Liver (tissue), 9 donors: ENCODE measurements around the gene XXYLT1. TPM values are rescaled to one million over a fixed set of nuclear protein-coding genes. Genes with fewer than 3 reads are reported as not detected.

Experiments used
- DNase-seq: peaks from one replicate; pipeline ENCODE4 v3.0.0-alpha.2; 2017; ENCODE audit warnings: low spot score
- H3K27ac ChIP-seq, 2 donors: one replicate each; pipeline ENCODE4 v1.7.0; 2013; ENCODE audit warnings: inconsistent platforms in 2 of 2, low read length in 2 of 2, control low read depth in 1 of 2, low read depth in 1 of 2, mild to moderate bottlenecking in 1 of 2
- H3K27me3 ChIP-seq, 4 donors: one replicate each; pipeline versions ENCODE4 v1.6.1 to v1.7.0; 2013; ENCODE audit warnings: low read length in 3 of 4, inconsistent platforms in 1 of 4, mild to moderate bottlenecking in 1 of 4, moderate library complexity in 1 of 4; ENCODE audit not compliant: control insufficient read depth in 4 of 4, insufficient read depth in 4 of 4
- H3K36me3 ChIP-seq, 4 donors: one replicate each; pipeline versions ENCODE4 v1.6.1 to v1.7.0; 2013; ENCODE audit warnings: low read length in 3 of 4, mild to moderate bottlenecking in 3 of 4, low read depth in 1 of 4, moderate library complexity in 1 of 4; ENCODE audit not compliant: control insufficient read depth in 4 of 4, insufficient read depth in 3 of 4
- H3K4me1 ChIP-seq, 4 donors: one replicate each; pipeline versions ENCODE4 v1.6.1 to v1.7.0; 2013; ENCODE audit warnings: low read length in 3 of 4, mild to moderate bottlenecking in 3 of 4, moderate library complexity in 1 of 4; ENCODE audit not compliant: control insufficient read depth in 4 of 4, insufficient read depth in 4 of 4
- H3K4me3 ChIP-seq, 3 donors: one replicate each; pipeline versions ENCODE4 v1.6.1 to v1.7.0; 2013; ENCODE audit warnings: low read length in 3 of 3, control low read depth in 1 of 3, low read depth in 1 of 3, mild to moderate bottlenecking in 1 of 3
- H3K9ac ChIP-seq, 2 donors: one replicate each; pipeline ENCODE4 v1.7.0; 2013; ENCODE audit warnings: low read length in 2 of 2, mild to moderate bottlenecking in 2 of 2, moderate library complexity in 2 of 2, control low read depth in 1 of 2, low read depth in 1 of 2
- H3K9me3 ChIP-seq, 4 donors: one replicate each; pipeline versions ENCODE4 v1.6.1 to v1.7.0; 2013; ENCODE audit warnings: low read length in 3 of 4; ENCODE audit not compliant: control insufficient read depth in 4 of 4
- EGR1 ChIP-seq, 2 donors: IDR thresholded peaks; 2 replicates each; pipeline ENCODE4 v1.6.1; 2016 to 2018; ENCODE audit warnings: antibody characterized with exemption in 2 of 2, low read depth in 2 of 2
- FOXA1 ChIP-seq: IDR thresholded peaks from 2 replicates; pipeline ENCODE4 v1.6.1; 2016; ENCODE audit warnings: antibody characterized with exemption
- FOXA2 ChIP-seq: IDR thresholded peaks from 2 replicates; pipeline ENCODE4 v1.6.1; 2016; ENCODE audit warnings: antibody characterized with exemption
- GABPA ChIP-seq, 2 donors: IDR thresholded peaks in 1 of 2; conservative IDR thresholded peaks in 1 of 2; 2 replicates each; pipeline ENCODE4 v1.6.1; 2016; ENCODE audit warnings: antibody characterized with exemption in 2 of 2, mild to moderate bottlenecking in 1 of 2, moderate library complexity in 1 of 2
- HNF4A ChIP-seq, 2 donors: conservative IDR thresholded peaks; 2 replicates each; pipeline ENCODE4 v1.6.1; 2016; ENCODE audit warnings: antibody characterized with exemption in 2 of 2, mild to moderate bottlenecking in 2 of 2
- HNF4G ChIP-seq: IDR thresholded peaks from 2 replicates; pipeline ENCODE4 v1.6.1; 2016; ENCODE audit warnings: antibody characterized with exemption
- JUND ChIP-seq, 2 donors: IDR thresholded peaks; 2 replicates each; pipeline ENCODE4 v1.6.1; 2016; ENCODE audit warnings: antibody characterized with exemption in 2 of 2
- NR2F2 ChIP-seq: IDR thresholded peaks from 2 replicates; pipeline ENCODE4 v1.6.1; 2016; ENCODE audit warnings: antibody characterized with exemption
- RAD21 ChIP-seq, 2 donors: IDR thresholded peaks; 2 replicates each; pipeline ENCODE4 v1.6.1; 2016; ENCODE audit warnings: antibody characterized with exemption in 2 of 2, mild to moderate bottlenecking in 2 of 2
- RXRA ChIP-seq, 2 donors: IDR thresholded peaks; 2 replicates each; pipeline ENCODE4 v1.6.1; 2017 to 2018; ENCODE audit warnings: antibody characterized with exemption in 2 of 2, mild to moderate bottlenecking in 1 of 2
- SP1 ChIP-seq: IDR thresholded peaks from 2 replicates; pipeline ENCODE4 v1.6.1; 2018; ENCODE audit warnings: antibody characterized with exemption, mild to moderate bottlenecking
- TAF1 ChIP-seq: conservative IDR thresholded peaks from 2 replicates; pipeline ENCODE4 v1.6.1; 2016; ENCODE audit warnings: antibody characterized with exemption, mild to moderate bottlenecking
- YY1 ChIP-seq: IDR thresholded peaks from 2 replicates; pipeline ENCODE4 v1.6.1; 2016; ENCODE audit warnings: antibody characterized with exemption, mild to moderate bottlenecking
- whole genome bisulfite sequencing: extraction: QIAGEN DNeasy Blood & Tissue Kit; methylation state at CpG from one replicate; pipeline ENCODE4 v1.1.7; 2013; 5-methylcytosine and 5-hydroxymethylcytosine counted together
- polyA plus RNA-seq, 2 donors: library from polyadenylated mRNA; stranded (reverse) in 1 of 2; unstranded in 1 of 2; fragments of 200-250 nt in 1 of 2; fragments of >200 nt in 1 of 2; fragmentation: Nextera tagmentation in 1 of 2; extraction: Ambion mirVana in 1 of 2; gene quantifications; one replicate each; pipeline versions ENCODE4 v1.2.1 to v1.2.3, GENCODE V29; 2013 to 2015
- total RNA-seq, 2 donors: library from RNA; depleted of rRNA; stranded (reverse); fragments of >200 nt; gene quantifications; one replicate each; pipeline ENCODE4 v1.2.3, GENCODE V29; 2014
- TF ChIP-seq, protein P1 (sequence below): IDR thresholded peaks from 2 replicates; pipeline ENCODE4 v1.6.1; 2016; ENCODE audit warnings: antibody characterized with exemption
- TF ChIP-seq, protein P2 (sequence below): IDR thresholded peaks from 2 replicates; pipeline ENCODE4 v1.6.1; 2016; ENCODE audit warnings: antibody characterized with exemption
- TF ChIP-seq, protein P3 (sequence below): fragments of 150-350 bp; IDR thresholded peaks from 2 replicates; pipeline ENCODE4 v1.5.1; 2017; ENCODE audit warnings: improper control_type of control experiment, low read depth, low read length; ENCODE audit not compliant: missing input control
- TF ChIP-seq, protein P4 (sequence below): IDR thresholded peaks from 2 replicates; pipeline ENCODE4 v1.6.1; 2016; ENCODE audit warnings: antibody characterized with exemption
- donor health status: healthy.
- donor health status: healthy.
- donor health status: healthy.
- donor health status: healthy.
- donor health status: healthy.

The XXYLT1 gene
- total and polyA plus RNA-seq, 4 donors: 0.93 to 7.6 (median 2.8) TPM

DNA sequence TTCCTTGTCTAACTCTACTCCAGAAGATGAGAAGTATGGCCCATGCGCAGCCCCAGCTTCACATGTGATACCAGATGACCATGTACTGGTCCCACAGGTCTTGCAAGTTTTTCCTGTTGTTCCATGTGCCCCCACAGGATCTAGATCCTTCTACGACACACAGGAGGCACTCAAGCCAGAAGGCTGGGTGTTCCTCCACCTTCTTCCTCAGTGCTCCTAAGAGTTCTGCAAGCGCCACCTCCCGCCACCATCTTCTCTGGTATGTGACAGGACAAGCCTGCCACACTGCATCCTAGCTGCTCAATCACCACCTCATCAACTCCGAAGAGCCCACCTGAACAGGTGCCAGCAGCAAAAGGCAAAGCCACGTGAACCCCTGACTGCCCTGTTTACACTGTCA lies 43.1 kb downstream of the XXYLT1 start:
- no peaks in the 10 kb centered on the region for H3K27me3 ChIP-seq
- no peak overlapping the region for H3K27ac ChIP-seq
- H3K9ac ChIP-seq: no peak overlapping the region
- DNase-seq: no peak
- TF ChIP-seq, protein P1, sequence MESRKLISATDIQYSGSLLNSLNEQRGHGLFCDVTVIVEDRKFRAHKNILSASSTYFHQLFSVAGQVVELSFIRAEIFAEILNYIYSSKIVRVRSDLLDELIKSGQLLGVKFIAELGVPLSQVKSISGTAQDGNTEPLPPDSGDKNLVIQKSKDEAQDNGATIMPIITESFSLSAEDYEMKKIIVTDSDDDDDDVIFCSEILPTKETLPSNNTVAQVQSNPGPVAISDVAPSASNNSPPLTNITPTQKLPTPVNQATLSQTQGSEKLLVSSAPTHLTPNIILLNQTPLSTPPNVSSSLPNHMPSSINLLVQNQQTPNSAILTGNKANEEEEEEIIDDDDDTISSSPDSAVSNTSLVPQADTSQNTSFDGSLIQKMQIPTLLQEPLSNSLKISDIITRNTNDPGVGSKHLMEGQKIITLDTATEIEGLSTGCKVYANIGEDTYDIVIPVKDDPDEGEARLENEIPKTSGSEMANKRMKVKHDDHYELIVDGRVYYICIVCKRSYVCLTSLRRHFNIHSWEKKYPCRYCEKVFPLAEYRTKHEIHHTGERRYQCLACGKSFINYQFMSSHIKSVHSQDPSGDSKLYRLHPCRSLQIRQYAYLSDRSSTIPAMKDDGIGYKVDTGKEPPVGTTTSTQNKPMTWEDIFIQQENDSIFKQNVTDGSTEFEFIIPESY: no peak
- TF ChIP-seq FOXA2: no peak
- TF ChIP-seq YY1: no peak
- no peak for TF ChIP-seq SP1
- TF ChIP-seq, protein P2, sequence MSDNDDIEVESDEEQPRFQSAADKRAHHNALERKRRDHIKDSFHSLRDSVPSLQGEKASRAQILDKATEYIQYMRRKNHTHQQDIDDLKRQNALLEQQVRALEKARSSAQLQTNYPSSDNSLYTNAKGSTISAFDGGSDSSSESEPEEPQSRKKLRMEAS: no peak
- TF ChIP-seq GABPA (IDR thresholded peaks at IDR 0.05 in 1 of 2, conservative IDR thresholded peaks at IDR 0.05 in 1 of 2): no peak
- no peak overlapping the region for H3K4me3 ChIP-seq
- WGBS: 95% methylated on average over 6 of the region's 6 CpGs
- H3K36me3 ChIP-seq: no peaks in the 10 kb centered on the region
- H3K4me1 ChIP-seq: no peaks in the 10 kb centered on the region
- no peaks in the 10 kb centered on the region for H3K9me3 ChIP-seq

DNA sequence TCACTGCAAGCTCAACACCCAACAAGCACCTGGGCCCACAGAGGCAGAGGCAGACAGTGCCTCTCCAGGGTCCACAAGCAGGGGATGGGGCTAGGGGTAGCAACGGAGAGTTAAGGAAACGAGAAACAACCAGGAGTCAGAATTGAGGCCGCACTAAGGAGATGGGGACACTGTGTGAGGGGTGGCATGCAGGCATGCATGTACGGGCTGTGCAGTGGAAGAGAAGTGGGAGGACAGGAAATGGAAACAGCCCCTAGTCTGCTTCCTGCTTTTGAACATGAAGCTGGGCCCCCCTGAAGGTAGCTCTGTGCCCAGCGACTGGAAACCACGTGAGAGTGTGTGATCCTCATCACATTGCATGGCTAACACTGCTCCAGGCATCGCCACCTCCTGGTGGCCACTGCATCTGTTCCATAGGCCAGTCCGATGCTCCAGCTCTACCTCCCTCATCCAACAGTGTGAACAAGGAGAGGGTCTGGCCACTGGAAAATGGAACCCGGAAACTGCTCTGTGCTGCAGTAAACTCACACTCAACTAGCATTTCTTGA lies 44.0 kb downstream of the XXYLT1 start:
- TF ChIP-seq, protein P1: no peak
- TF ChIP-seq RAD21 (IDR thresholded peaks at IDR 0.05): peak in 1 of 2 donors; percentile 39
- WGBS: 78% methylated on average over 9 of the region's 9 CpGs
- Histone ChIP-seq H3K9ac (no peak overlapping the region), H3K4me3 (no peak overlapping the region), H3K4me1 (no peaks in the 10 kb centered on the region), H3K27me3 (no peaks in the 10 kb centered on the region), H3K9me3 (no peaks in the 10 kb centered on the region), H3K27ac (no peak overlapping the region), H3K36me3 (no peaks in the 10 kb centered on the region)
- no peak for DNase-seq

DNA sequence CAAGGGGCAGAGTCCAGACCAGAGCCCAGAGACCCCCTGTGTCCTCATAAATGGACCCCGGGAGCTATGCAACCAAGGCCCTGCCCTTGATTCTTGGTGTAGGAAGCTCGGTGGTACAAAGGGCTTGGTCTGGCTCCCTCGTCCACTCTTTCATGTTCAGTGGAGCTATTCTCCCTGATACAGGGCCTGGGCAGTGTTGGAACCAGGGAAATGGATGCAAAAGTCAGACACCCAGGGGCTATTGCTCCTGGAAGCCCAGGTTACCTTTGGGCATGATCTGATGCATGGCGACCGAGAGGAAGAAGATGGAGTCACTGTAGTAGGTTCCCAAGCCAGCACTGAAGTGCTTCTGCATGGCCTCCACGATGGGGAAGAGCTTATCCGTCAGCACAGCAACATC lies 44.5 kb downstream of the XXYLT1 start:
- no peaks in the 10 kb centered on the region for H3K9me3 ChIP-seq
- H3K9ac ChIP-seq: no peak overlapping the region
- H3K27ac ChIP-seq: no peak overlapping the region
- H3K27me3 ChIP-seq: no peaks in the 10 kb centered on the region
- DNase-seq: no peak
- H3K4me3 ChIP-seq: no peak overlapping the region
- H3K36me3 ChIP-seq: no peaks in the 10 kb centered on the region
- peaks cover 0 to 1% (median 0%) of the 10 kb centered on the region in 4 donors for H3K4me1 ChIP-seq
- WGBS: 96% methylated on average over 7 of the region's 7 CpGs
- TF ChIP-seq JUND (IDR thresholded peaks at IDR 0.05) (no peak), RAD21 (IDR thresholded peaks at IDR 0.05) (no peak), EGR1 (IDR thresholded peaks at IDR 0.05; ENCODE audit: low read depth in 2 of 2) (no peak), NR2F2 (no peak), HNF4A (conservative IDR thresholded peaks at IDR 0.05) (no peak), HNF4G (no peak), TAF1 (no peak), FOXA2 (no peak), RXRA (IDR thresholded peaks at IDR 0.05) (no peak), GABPA (IDR thresholded peaks at IDR 0.05 in 1 of 2, conservative IDR thresholded peaks at IDR 0.05 in 1 of 2) (no peak), FOXA1 (no peak), SP1 (no peak)
- TF ChIP-seq, protein P1: no peak
- TF ChIP-seq, protein P3, sequence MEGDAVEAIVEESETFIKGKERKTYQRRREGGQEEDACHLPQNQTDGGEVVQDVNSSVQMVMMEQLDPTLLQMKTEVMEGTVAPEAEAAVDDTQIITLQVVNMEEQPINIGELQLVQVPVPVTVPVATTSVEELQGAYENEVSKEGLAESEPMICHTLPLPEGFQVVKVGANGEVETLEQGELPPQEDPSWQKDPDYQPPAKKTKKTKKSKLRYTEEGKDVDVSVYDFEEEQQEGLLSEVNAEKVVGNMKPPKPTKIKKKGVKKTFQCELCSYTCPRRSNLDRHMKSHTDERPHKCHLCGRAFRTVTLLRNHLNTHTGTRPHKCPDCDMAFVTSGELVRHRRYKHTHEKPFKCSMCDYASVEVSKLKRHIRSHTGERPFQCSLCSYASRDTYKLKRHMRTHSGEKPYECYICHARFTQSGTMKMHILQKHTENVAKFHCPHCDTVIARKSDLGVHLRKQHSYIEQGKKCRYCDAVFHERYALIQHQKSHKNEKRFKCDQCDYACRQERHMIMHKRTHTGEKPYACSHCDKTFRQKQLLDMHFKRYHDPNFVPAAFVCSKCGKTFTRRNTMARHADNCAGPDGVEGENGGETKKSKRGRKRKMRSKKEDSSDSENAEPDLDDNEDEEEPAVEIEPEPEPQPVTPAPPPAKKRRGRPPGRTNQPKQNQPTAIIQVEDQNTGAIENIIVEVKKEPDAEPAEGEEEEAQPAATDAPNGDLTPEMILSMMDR: no peak
- TF ChIP-seq, protein P4, sequence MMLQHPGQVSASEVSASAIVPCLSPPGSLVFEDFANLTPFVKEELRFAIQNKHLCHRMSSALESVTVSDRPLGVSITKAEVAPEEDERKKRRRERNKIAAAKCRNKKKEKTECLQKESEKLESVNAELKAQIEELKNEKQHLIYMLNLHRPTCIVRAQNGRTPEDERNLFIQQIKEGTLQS: no peak
- TF ChIP-seq, protein P2: no peak
